Spleen (tissue), 7 donors: Measurements from ENCODE around the gene EDEM1.
A peak's percentile ranks its signal among the peaks of the same experiment; 100 is the strongest.

Experiments used
- POLR2A ChIP-seq, 3 donors: fragments of 450-650 bp; IDR thresholded peaks; one replicate each; pipeline ENCODE4 v1.5.1; 2017; ENCODE audit warnings: antibody characterized with exemption in 3 of 3, mild to moderate bottlenecking in 1 of 3
- POLR2AphosphoS5 ChIP-seq, 3 donors: sonication (generic); formaldehyde crosslinking; IDR thresholded peaks; one replicate each; pipeline ENCODE4 v1.5.1; 2017; ENCODE audit warnings: antibody characterized with exemption in 3 of 3
- TF ChIP-seq, protein P1 (sequence below), 11 experiments: fragments of 200-600 bp in 7 of 11; fragments of 450-650 bp in 4 of 11; sonication (generic) in 4 of 11; IDR thresholded peaks in 8 of 11; conservative IDR thresholded peaks in 3 of 11; 1 replicate in 7 of 11; 2 replicates in 4 of 11; pipeline versions ENCODE4 v1.4.0 to v1.8.0; 2016 to 2021; ENCODE audit warnings: antibody characterized with exemption in 11 of 11, inconsistent platforms in 4 of 11, mild to moderate bottlenecking in 1 of 11
- donor health status: DM: no; HTN: no; CAD: no; lungs with moderate emphysema.
- donor health status: DM: no; HTN: no; CAD: no.
- donor health status: DM: no; HTN: no; CAD: no.

DNA sequence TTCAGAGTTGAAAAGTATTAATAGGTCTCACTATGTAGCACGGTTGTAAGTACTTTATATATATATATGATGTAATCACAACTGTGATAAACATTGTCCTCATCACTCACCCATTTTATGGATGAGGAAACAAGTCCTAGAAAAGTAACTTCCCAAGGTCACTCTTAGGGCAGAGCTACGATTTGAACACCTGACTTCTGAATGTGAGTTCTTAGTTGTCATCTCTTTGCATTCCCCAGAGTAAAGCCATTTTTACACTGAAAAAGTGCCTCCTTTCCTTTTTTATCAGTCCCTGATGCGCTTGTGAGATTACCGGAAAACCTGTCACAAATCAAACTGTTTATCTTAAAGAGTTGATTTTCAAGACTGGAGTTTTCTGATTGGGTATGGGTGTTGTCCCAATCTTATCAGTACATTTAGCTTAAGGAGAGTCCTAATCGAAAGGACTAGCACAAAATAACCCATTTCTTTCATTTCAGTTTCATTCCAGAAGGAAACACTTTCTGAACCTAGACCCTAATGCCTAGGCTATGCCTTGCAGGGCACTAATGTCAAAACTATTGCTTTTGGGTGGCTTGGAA, 2.3 kb upstream of the EDEM1 start:
- TF ChIP-seq, protein P1, sequence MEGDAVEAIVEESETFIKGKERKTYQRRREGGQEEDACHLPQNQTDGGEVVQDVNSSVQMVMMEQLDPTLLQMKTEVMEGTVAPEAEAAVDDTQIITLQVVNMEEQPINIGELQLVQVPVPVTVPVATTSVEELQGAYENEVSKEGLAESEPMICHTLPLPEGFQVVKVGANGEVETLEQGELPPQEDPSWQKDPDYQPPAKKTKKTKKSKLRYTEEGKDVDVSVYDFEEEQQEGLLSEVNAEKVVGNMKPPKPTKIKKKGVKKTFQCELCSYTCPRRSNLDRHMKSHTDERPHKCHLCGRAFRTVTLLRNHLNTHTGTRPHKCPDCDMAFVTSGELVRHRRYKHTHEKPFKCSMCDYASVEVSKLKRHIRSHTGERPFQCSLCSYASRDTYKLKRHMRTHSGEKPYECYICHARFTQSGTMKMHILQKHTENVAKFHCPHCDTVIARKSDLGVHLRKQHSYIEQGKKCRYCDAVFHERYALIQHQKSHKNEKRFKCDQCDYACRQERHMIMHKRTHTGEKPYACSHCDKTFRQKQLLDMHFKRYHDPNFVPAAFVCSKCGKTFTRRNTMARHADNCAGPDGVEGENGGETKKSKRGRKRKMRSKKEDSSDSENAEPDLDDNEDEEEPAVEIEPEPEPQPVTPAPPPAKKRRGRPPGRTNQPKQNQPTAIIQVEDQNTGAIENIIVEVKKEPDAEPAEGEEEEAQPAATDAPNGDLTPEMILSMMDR (IDR thresholded peaks at IDR 0.05 in 8 of 11, conservative IDR thresholded peaks at IDR 0.05 in 3 of 11), result no peak
- TF ChIP-seq POLR2A (IDR thresholded peaks at IDR 0.05), result no peak
- TF ChIP-seq POLR2AphosphoS5 (IDR thresholded peaks at IDR 0.05), result peak in 1 of 3 donors; percentile 3
